C4-2B (cell line): Measurements from ENCODE around the gene ANKRD6.

Source experiments
- H3K27ac ChIP-seq: fragments of 450-650 bp; 2 replicates; pipeline ENCODE4 v1.5.1; 2017
- ZFX ChIP-seq: fragments of 450-650 bp; IDR thresholded peaks from 2 replicates; pipeline ENCODE4 v1.6.1; 2017
- TF ChIP-seq, protein P1 (sequence below): fragments of 450-650 bp; conservative IDR thresholded peaks from 2 replicates; pipeline ENCODE4 v1.5.1; 2017; ENCODE audit warnings: mild to moderate bottlenecking

ANKRD6 gene

DNA sequence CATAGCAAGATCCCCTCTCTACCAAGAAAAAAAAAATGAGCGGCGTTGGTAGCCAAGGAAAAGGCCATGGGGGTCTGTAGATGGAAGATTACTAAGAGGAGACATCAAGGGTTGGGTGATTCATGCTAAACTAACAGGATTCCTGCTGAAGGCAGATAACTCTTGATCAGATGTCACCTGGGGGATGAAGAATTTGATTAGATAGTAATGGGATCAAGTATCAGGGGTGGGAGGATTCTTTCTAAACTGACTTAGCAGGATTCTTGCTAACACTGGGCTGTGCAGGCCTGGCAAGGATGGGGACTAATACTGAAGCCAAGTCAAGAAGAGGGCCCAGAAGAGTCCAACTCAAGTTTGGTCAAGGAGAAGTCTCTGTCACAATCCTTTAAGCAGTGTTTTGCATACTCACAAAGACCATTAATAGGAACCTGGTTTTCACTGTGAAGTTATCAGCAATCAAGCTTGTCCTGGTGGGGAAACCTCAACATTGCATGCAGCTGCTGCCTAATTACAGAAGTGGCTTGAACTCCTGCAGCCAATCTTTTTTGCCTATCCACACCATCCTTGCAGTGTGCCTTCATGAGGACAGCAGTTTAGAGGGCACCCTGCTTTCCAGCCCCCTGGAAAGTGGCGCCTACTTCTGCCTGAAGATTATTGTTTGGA lies 61.3 kb downstream of the ANKRD6 start:
- TF ChIP-seq ZFX: no peak
- TF ChIP-seq, protein P1, sequence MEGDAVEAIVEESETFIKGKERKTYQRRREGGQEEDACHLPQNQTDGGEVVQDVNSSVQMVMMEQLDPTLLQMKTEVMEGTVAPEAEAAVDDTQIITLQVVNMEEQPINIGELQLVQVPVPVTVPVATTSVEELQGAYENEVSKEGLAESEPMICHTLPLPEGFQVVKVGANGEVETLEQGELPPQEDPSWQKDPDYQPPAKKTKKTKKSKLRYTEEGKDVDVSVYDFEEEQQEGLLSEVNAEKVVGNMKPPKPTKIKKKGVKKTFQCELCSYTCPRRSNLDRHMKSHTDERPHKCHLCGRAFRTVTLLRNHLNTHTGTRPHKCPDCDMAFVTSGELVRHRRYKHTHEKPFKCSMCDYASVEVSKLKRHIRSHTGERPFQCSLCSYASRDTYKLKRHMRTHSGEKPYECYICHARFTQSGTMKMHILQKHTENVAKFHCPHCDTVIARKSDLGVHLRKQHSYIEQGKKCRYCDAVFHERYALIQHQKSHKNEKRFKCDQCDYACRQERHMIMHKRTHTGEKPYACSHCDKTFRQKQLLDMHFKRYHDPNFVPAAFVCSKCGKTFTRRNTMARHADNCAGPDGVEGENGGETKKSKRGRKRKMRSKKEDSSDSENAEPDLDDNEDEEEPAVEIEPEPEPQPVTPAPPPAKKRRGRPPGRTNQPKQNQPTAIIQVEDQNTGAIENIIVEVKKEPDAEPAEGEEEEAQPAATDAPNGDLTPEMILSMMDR: no peak

DNA sequence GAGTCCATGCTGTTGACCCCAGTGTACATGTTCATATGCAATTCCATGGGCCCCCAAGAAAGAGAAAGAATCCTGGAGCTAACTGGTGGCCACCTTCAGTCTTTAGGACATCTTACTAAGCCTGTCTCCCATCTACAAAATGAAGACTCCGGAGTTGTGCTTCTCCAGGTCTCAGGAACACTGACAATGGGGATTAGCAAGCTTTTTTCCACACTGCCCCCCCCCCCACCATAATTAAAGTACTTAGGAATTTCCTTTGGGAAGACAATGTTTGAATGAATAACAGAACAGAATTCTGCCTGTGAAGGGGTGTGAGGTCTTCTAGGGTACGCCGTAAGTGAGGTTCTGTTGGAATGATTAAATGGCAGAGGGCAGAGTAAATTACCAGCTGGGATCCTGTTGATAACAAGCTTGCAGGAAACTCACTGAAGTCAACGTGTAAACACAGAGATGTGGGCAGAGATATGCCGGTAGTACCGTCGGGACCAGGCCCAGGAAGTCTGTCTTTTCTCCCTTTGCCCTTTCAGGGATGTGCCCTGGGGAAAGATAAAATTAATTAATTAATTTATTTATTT lies 63.1 kb downstream of the ANKRD6 start:
- TF ChIP-seq, protein P1: no peak
- TF ChIP-seq ZFX: no peak
- no peak overlapping the region for H3K27ac ChIP-seq

More for the DNA sequence above, 61.3 kb downstream of the ANKRD6 start:
- no peak overlapping the region for H3K27ac ChIP-seq

GRCh38 chr6:89500611-89501010 lies 67.7 kb downstream of the ANKRD6 start:
- H3K27ac ChIP-seq: no peak overlapping the region
- no peak for TF ChIP-seq ZFX
- TF ChIP-seq, protein P1: no peak

- TF ChIP-seq, protein P1: no peak
- no peak for TF ChIP-seq ZFX
- H3K27ac ChIP-seq: no peak overlapping the region
Observed at GRCh38 chr6:89501222-89501621, 68.3 kb downstream of the ANKRD6 start.

- no peak overlapping the region for H3K27ac ChIP-seq
- TF ChIP-seq, protein P1: no peak
- no peak for TF ChIP-seq ZFX
Observed at GRCh38 chr6:89501753-89502152, 68.8 kb downstream of the ANKRD6 start.

- no peak overlapping the region for H3K27ac ChIP-seq
- TF ChIP-seq, protein P1: no peak
- TF ChIP-seq ZFX: no peak
Observed at GRCh38 chr6:89503641-89504040, 70.7 kb downstream of the ANKRD6 start.

GRCh38 chr6:89505847-89506246 lies 72.9 kb downstream of the ANKRD6 start:
- no peak for TF ChIP-seq ZFX
- TF ChIP-seq, protein P1: no peak
- H3K27ac ChIP-seq: no peak overlapping the region
